GM12878 (cell line): ENCODE measurements around the gene SLC11A2. TPM values are rescaled to one million over a fixed set of nuclear protein-coding genes. Genes with fewer than 3 reads are reported as not detected.

Experiments used
- ATAC-seq: fragments of 200-7000 bp; cut with Tn5 transposase; 3 replicates; pipeline ENCODE4 v1.9.1; 2020; ENCODE audit warnings: mild to moderate bottlenecking, moderate library complexity
- BruUV-seq: library from RNA; stranded (reverse); fragments of 400-500 nt; replicated peaks from 2 replicates; lab custom pipeline; 2021; lab: Mats Ljungman, UMichigan
- CTCF ChIA-PET: fragments of 300-600 bp; sonication (Branson Sonifier 250); formaldehyde crosslinking; extraction: SDS; loops from one replicate; lab custom pipeline; 2021; ENCODE audit warnings: inconsistent platforms; lab: Yijun Ruan, JAX
- POLR2A ChIA-PET: fragments of 350-600 bp; formaldehyde crosslinking; extraction: SDS; loops from one replicate; lab custom pipeline; 2021; ENCODE audit warnings: inconsistent platforms; lab: Charles Lee
- RAD21 ChIA-PET: fragments of 300-600 bp; sonication (Branson Sonifier 250); formaldehyde crosslinking; loops from one replicate; lab custom pipeline; 2023; ENCODE audit warnings: antibody characterized with exemption; ENCODE audit not compliant: unreplicated experiment; lab: Charles Lee
- SMC1A ChIA-PET: fragments of 300-600 bp; sonication (Branson Sonifier 250); formaldehyde crosslinking; loops from one replicate; lab custom pipeline; 2023; ENCODE audit not compliant: unreplicated experiment, uncharacterized antibody; lab: Charles Lee
- DNase-seq: peaks from one replicate; pipeline ENCODE4 v3.0.0-alpha.2; 2011; ENCODE audit warnings: low read depth, low spot score
- FAIRE-seq: peaks from 3 replicates; lab custom pipeline; 2011; peaks lifted over from hg19 to GRCh38; lab: Jason Lieb, UNC
- H2AFZ ChIP-seq: 2 replicates; pipeline ENCODE4 v1.6.0; 2011; ENCODE audit warnings: low read depth, low read length, control low read depth; ENCODE audit not compliant: control insufficient read depth
- H3K27ac ChIP-seq: 2 replicates; pipeline ENCODE4 v1.5.1; 2011; ENCODE audit warnings: control low read depth; ENCODE audit not compliant: control insufficient read depth, insufficient read depth
- H3K27me3 ChIP-seq, 2 experiments: replicated peaks in 1 of 2; 2 replicates each; pipeline versions ENCODE4 v1.6.0 to v1.6.1; 2011; ENCODE audit warnings: low read length in 1 of 2; ENCODE audit not compliant: control insufficient read depth in 2 of 2, insufficient read depth in 2 of 2
- H3K36me3 ChIP-seq, 2 experiments: 2 replicates each; pipeline ENCODE4 v1.5.1; 2011; ENCODE audit warnings: low read length in 1 of 2; ENCODE audit not compliant: control insufficient read depth in 2 of 2, insufficient read depth in 2 of 2
- H3K4me1 ChIP-seq: 2 replicates; pipeline ENCODE4 v1.6.1; 2011; ENCODE audit warnings: mild to moderate bottlenecking, low read length, moderate library complexity, mixed read lengths; ENCODE audit not compliant: control insufficient read depth, insufficient read depth
- H3K4me2 ChIP-seq: 2 replicates; pipeline ENCODE4 v1.6.0; 2011; ENCODE audit warnings: control low read depth; ENCODE audit not compliant: control insufficient read depth, insufficient read depth
- H3K4me3 ChIP-seq: fragments of 200-600 bp; sonication (generic); 2 replicates; pipeline ENCODE4 v1.5.1; 2016
- H3K79me2 ChIP-seq: 2 replicates; pipeline ENCODE4 v1.6.0; 2011; ENCODE audit warnings: low read length; ENCODE audit not compliant: control insufficient read depth, insufficient read depth
- H3K9ac ChIP-seq: 2 replicates; pipeline ENCODE4 v1.8.0; 2011; ENCODE audit warnings: low read length, control low read depth, mixed read lengths; ENCODE audit not compliant: control insufficient read depth, insufficient read depth
- H3K9me3 ChIP-seq: replicated peaks from 3 replicates; pipeline ENCODE4 v1.5.1; 2011; ENCODE audit warnings: mild to moderate bottlenecking, low read length; ENCODE audit not compliant: control insufficient read depth, insufficient read depth
- H4K20me1 ChIP-seq: 2 replicates; pipeline ENCODE4 v1.6.0; 2011; ENCODE audit not compliant: control insufficient read depth, insufficient read depth
- CEBPB ChIP-seq, 2 experiments: fragments of 150-350 bp in 1 of 2; IDR thresholded peaks; 2 replicates each; pipeline ENCODE4 v1.6.1; 2012 to 2014; ENCODE audit warnings: low read depth in 2 of 2, low read length in 2 of 2, borderline replicate concordance in 1 of 2, inconsistent platforms in 1 of 2
- E4F1 ChIP-seq: fragments of 450-650 bp; IDR thresholded peaks from 2 replicates; pipeline ENCODE4 v1.6.1; 2018; ENCODE audit warnings: borderline replicate concordance, mild to moderate bottlenecking; ENCODE audit not compliant: partially characterized antibody
- HDAC6 ChIP-seq: fragments of 200-600 bp; sonication (generic); IDR thresholded peaks from one replicate; pipeline ENCODE4 v1.8.0; 2017; ENCODE audit warnings: antibody characterized with exemption; ENCODE audit not compliant: unreplicated experiment
- MEF2B ChIP-seq: fragments of 450-650 bp; IDR thresholded peaks from 2 replicates; pipeline ENCODE4 v1.6.1; 2018; ENCODE audit warnings: mild to moderate bottlenecking, moderate library complexity; ENCODE audit not compliant: partially characterized antibody, poor library complexity, severe bottlenecking
- RBBP5 ChIP-seq: fragments of 200-600 bp; sonication (generic); conservative IDR thresholded peaks from 2 replicates; pipeline ENCODE4 v1.6.1; 2016
- REST ChIP-seq: IDR thresholded peaks from 2 replicates; pipeline ENCODE4 v1.6.1; 2012; ENCODE audit warnings: mild to moderate bottlenecking, low read depth, low read length
- in situ Hi-C: fragments of 300-500 bp; cut with MboI; formaldehyde crosslinking; loops from 9 replicates; pipeline ENCODE4 v1.14.3; 2018; ENCODE audit warnings: mixed read lengths
- intact Hi-C: fragments of 100-400 bp; cut with micrococcal nuclease; formaldehyde crosslinking; loops from one replicate; pipeline ENCODE4 v1.14.2; 2022; ENCODE audit not compliant: unreplicated experiment
- polyA plus RNA-seq, 11 experiments: library from polyadenylated mRNA; depleted of rRNA in 4 of 11; unstranded in 6 of 11; stranded (reverse) in 5 of 11; fragments of >200 nt; fragmentation: Nextera tagmentation in 4 of 11; fragmentation: Illumina TruSeq in 1 of 11; extraction: Ambion mirVana in 4 of 11; extraction: Trizol in 1 of 11; gene quantifications; 1 replicate in 1 of 11; 2 replicates in 10 of 11; pipeline versions ENCODE4 v1.2.1 to v1.2.3, GENCODE V29; 2011 to 2016; ENCODE audit warnings: inconsistent platforms in 2 of 11, missing spikeins in 2 of 11, low read depth in 1 of 11
- total RNA-seq, 4 experiments: library from RNA; depleted of rRNA in 3 of 4; stranded (reverse); fragments of >200 nt in 3 of 4; fragmentation: Illumina TruSeq in 1 of 4; extraction: Trizol in 1 of 4; gene quantifications; 2 replicates each; pipeline versions ENCODE4 v1.2.1 to v1.2.3, GENCODE V29; 2013 to 2021
- TF ChIP-seq, protein P1 (sequence below): IDR thresholded peaks from 2 replicates; pipeline ENCODE4 v1.6.1; 2011; ENCODE audit warnings: mild to moderate bottlenecking, low read depth, low read length, moderate library complexity; ENCODE audit not compliant: insufficient replicate concordance
- TF ChIP-seq, protein P2 (sequence below): IDR thresholded peaks from 2 replicates; pipeline ENCODE4 v1.6.1; 2012; ENCODE audit warnings: low read depth, low read length, improper control_type of control experiment
- TF ChIP-seq, protein P3 (sequence below): IDR thresholded peaks from 2 replicates; pipeline ENCODE4 v1.6.1; 2011; ENCODE audit warnings: low read depth, low read length, improper control_type of control experiment, borderline replicate concordance

The SLC11A2 gene
- total and polyA plus RNA-seq, 10 of the 15 experiments (the other 5 are each of a cell fraction or from before 2014, with no cell fraction given): 6.2 to 29.4 (median 15.6) TPM

GRCh38 chr12:50985322-50985721 lies 40.9 kb downstream of the SLC11A2 start:
- Histone ChIP-seq H3K79me2 (no peaks in the 10 kb centered on the region), H3K27me3 (no peaks in the 10 kb centered on the region), H3K9me3 (no peaks in the 10 kb centered on the region), H3K27ac (no peak overlapping the region), H2AFZ (no peak overlapping the region), H3K4me2 (no peak overlapping the region), H4K20me1 (no peaks in the 10 kb centered on the region), H3K4me1 (peaks cover 9% of the 10 kb centered on the region), H3K36me3 (peaks cover 2 to 9% of the 10 kb centered on the region in 2 experiments; a peak in 3 of 4 replicates), H3K4me3 (no peak overlapping the region), H3K9ac (no peak overlapping the region)
- intact Hi-C loops (loop anchor here (5.0 kb wide), 1 partner anchor 218 kb away; no protein-coding TSS in a partner anchor), in situ Hi-C loops (no loop called here)
- ChIA-PET RAD21 (interaction anchor here (1.2 to 7.3 kb wide), 9 partner anchors 37 to 333 kb away, joined by 3 to 114 read pairs (median 5); partner anchors contain the start of genes ATF1 and SLC11A2), POLR2A (interaction anchor here (0.6 to 1.6 kb wide), 2 partner anchors 62 to 220 kb away, joined by 4 to 7 read pairs; no protein-coding TSS in a partner anchor), SMC1A (interaction anchor here (0.7 to 7.6 kb wide), 21 partner anchors 14 to 356 kb away, joined by 3 to 129 read pairs (median 4); partner anchors contain the start of gene ATF1), CTCF (interaction anchor here (0.6 to 7.2 kb wide), 18 partner anchors 11 to 1037 kb away, joined by 3 to 149 read pairs (median 6); partner anchors contain the start of genes ATF1 and DIP2B)
- DNase-seq (no peak), ATAC-seq (no peak), FAIRE-seq (no peak)
- TF ChIP-seq, protein P1, sequence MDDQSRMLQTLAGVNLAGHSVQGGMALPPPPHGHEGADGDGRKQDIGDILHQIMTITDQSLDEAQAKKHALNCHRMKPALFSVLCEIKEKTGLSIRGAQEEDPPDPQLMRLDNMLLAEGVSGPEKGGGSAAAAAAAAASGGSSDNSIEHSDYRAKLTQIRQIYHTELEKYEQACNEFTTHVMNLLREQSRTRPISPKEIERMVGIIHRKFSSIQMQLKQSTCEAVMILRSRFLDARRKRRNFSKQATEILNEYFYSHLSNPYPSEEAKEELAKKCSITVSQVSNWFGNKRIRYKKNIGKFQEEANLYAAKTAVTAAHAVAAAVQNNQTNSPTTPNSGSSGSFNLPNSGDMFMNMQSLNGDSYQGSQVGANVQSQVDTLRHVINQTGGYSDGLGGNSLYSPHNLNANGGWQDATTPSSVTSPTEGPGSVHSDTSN: no peak
- TF ChIP-seq MEF2B (no peak), RBBP5 (no peak), E4F1 (no peak), CEBPB (IDR thresholded peaks at IDR 0.05; ENCODE audit: borderline replicate concordance in 1 of 2, low read depth in 2 of 2, low read length in 2 of 2) (no peak), REST (no peak), HDAC6 (no peak)
- TF ChIP-seq, protein P2, sequence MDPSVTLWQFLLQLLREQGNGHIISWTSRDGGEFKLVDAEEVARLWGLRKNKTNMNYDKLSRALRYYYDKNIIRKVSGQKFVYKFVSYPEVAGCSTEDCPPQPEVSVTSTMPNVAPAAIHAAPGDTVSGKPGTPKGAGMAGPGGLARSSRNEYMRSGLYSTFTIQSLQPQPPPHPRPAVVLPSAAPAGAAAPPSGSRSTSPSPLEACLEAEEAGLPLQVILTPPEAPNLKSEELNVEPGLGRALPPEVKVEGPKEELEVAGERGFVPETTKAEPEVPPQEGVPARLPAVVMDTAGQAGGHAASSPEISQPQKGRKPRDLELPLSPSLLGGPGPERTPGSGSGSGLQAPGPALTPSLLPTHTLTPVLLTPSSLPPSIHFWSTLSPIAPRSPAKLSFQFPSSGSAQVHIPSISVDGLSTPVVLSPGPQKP: no peak
- TF ChIP-seq, protein P3, sequence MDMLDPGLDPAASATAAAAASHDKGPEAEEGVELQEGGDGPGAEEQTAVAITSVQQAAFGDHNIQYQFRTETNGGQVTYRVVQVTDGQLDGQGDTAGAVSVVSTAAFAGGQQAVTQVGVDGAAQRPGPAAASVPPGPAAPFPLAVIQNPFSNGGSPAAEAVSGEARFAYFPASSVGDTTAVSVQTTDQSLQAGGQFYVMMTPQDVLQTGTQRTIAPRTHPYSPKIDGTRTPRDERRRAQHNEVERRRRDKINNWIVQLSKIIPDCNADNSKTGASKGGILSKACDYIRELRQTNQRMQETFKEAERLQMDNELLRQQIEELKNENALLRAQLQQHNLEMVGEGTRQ: no peak
- no TSS peak for BruUV-seq
